HepG2 (cell line): ENCODE data around the gene SNAP29. TPM values are rescaled to one million over a fixed set of nuclear protein-coding genes. Genes with fewer than 3 reads are reported as not detected.

Experiments
- ATAC-seq: fragments of 200-7000 bp; cut with Tn5 transposase; 3 replicates; pipeline ENCODE4 v1.9.1; 2020; ENCODE audit warnings: mild to moderate bottlenecking, moderate library complexity
- BruUV-seq: library from RNA; stranded (reverse); fragments of 400-500 nt; replicated peaks from 2 replicates; lab custom pipeline; 2021; lab: Mats Ljungman, UMichigan
- CTCF ChIA-PET: fragments of 300-600 bp; formaldehyde crosslinking; extraction: SDS; loops from one replicate; lab custom pipeline; 2021; ENCODE audit warnings: low total read pairs, inconsistent platforms, low intra/inter-chr PET ratio; lab: Yijun Ruan, JAX
- POLR2A ChIA-PET: fragments of 350-600 bp; sonication (Branson Sonifier 250); formaldehyde crosslinking; loops from one replicate; lab custom pipeline; 2020; ENCODE audit warnings: antibody characterized with exemption, inconsistent platforms; lab: Yijun Ruan, JAX
- DNase-seq: peaks from one replicate; pipeline ENCODE4 v3.0.0-alpha.2; 2015; ENCODE audit warnings: low spot score
- FAIRE-seq: peaks from 3 replicates; lab custom pipeline; 2011; peaks lifted over from hg19 to GRCh38; lab: Jason Lieb, UNC
- H2AFZ ChIP-seq: one replicate; pipeline ENCODE4 v1.6.1; 2011; ENCODE audit warnings: low read length, inconsistent platforms
- H3K27ac ChIP-seq: fragments of 300-600 bp; 3 replicates; pipeline ENCODE4 v1.8.0; 2011; ENCODE audit warnings: mixed run types, mild to moderate bottlenecking, mixed read lengths, low read length, inconsistent platforms; ENCODE audit not compliant: insufficient read depth; ENCODE audit errors: extremely low read length
- H3K27me3 ChIP-seq, 2 experiments: fragments of 200-600 bp in 1 of 2; 2 replicates in 1 of 2; 3 replicates in 1 of 2; pipeline versions ENCODE4 v1.6.0 to v1.8.0; 2011; ENCODE audit warnings: low read length in 2 of 2, mild to moderate bottlenecking in 2 of 2, moderate library complexity in 2 of 2, inconsistent platforms in 1 of 2; ENCODE audit not compliant: insufficient read depth in 2 of 2, control insufficient read depth in 1 of 2
- H3K36me3 ChIP-seq, 2 experiments: fragments of 200-600 bp in 1 of 2; replicated peaks in 1 of 2; 2 replicates in 1 of 2; 3 replicates in 1 of 2; pipeline versions ENCODE4 v1.5.1 to v1.8.0; 2011; ENCODE audit warnings: low read length in 2 of 2, inconsistent platforms in 1 of 2; ENCODE audit not compliant: insufficient read depth in 2 of 2, control insufficient read depth in 1 of 2
- H3K4me1 ChIP-seq: 2 replicates; pipeline ENCODE4 v1.5.1; 2012; ENCODE audit warnings: low read length, inconsistent platforms; ENCODE audit not compliant: insufficient read depth
- H3K4me2 ChIP-seq: 2 replicates; pipeline ENCODE4 v1.6.0; 2011; ENCODE audit warnings: low read depth, low read length, inconsistent platforms
- H3K4me3 ChIP-seq, 3 experiments: fragments of 200-600 bp in 1 of 3; sonication (generic), shearing (Covaris generic) in 1 of 3; replicated peaks in 1 of 3; 2 replicates each; pipeline ENCODE4 v1.5.1; 2011 to 2016; ENCODE audit warnings: low read length in 3 of 3, inconsistent platforms in 2 of 3, low read depth in 2 of 3, mild to moderate bottlenecking in 2 of 3, control low read depth in 1 of 3, mixed read lengths in 1 of 3; ENCODE audit not compliant: insufficient read depth in 1 of 3
- H3K79me2 ChIP-seq: one replicate; pipeline ENCODE4 v1.6.1; 2011; ENCODE audit warnings: low read length, inconsistent platforms; ENCODE audit not compliant: insufficient read depth
- H3K9ac ChIP-seq: 2 replicates; pipeline ENCODE4 v1.6.0; 2011; ENCODE audit warnings: mild to moderate bottlenecking, low read depth, low read length, inconsistent platforms; ENCODE audit not compliant: insufficient read depth
- H3K9me3 ChIP-seq: 2 replicates; pipeline ENCODE4 v1.5.1; 2012; ENCODE audit warnings: mild to moderate bottlenecking, low read length
- H4K20me1 ChIP-seq: 2 replicates; pipeline ENCODE4 v1.6.0; 2011; ENCODE audit warnings: inconsistent platforms, mild to moderate bottlenecking, low read length, moderate library complexity; ENCODE audit not compliant: insufficient read depth
- BRD4 ChIP-seq: sonication (generic); formaldehyde crosslinking; IDR thresholded peaks from 2 replicates; pipeline ENCODE4 v1.4.0; 2020; ENCODE audit warnings: missing genetic modification reagents
- DBP ChIP-seq: sonication (generic); formaldehyde crosslinking; IDR thresholded peaks from 2 replicates; pipeline ENCODE4 v1.4.0; 2020; ENCODE audit warnings: missing genetic modification reagents; ENCODE audit errors: not compliant biosample characterization
- GTF3A ChIP-seq: sonication (generic); formaldehyde crosslinking; conservative IDR thresholded peaks from 2 replicates; pipeline ENCODE4 v1.4.0; 2020; ENCODE audit warnings: mild to moderate bottlenecking, missing genetic modification reagents
- HNRNPUL1 ChIP-seq: fragments of 200-400 bp; formaldehyde crosslinking; IDR thresholded peaks from 2 replicates; pipeline ENCODE4 v1.6.1; 2017; ENCODE audit warnings: low read depth, mild to moderate bottlenecking, low read length, moderate library complexity
- PCBP2 ChIP-seq: fragments of 200-400 bp; formaldehyde crosslinking; optimal IDR thresholded peaks from 2 replicates; pipeline ENCODE3; 2018; ENCODE audit warnings: low read length, low read depth; ENCODE audit not compliant: poor library complexity, severe bottlenecking
- PHF20 ChIP-seq: sonication (generic); formaldehyde crosslinking; IDR thresholded peaks from 2 replicates; pipeline ENCODE4 v1.5.0; 2020; ENCODE audit warnings: mild to moderate bottlenecking, missing genetic modification reagents
- ZBTB39 ChIP-seq: sonication (generic); formaldehyde crosslinking; IDR thresholded peaks from 2 replicates; pipeline ENCODE4 v1.5.0; 2020; ENCODE audit warnings: missing genetic modification reagents
- ZFAT ChIP-seq: sonication (generic); formaldehyde crosslinking; conservative IDR thresholded peaks from 2 replicates; pipeline ENCODE4 v1.8.1; 2023; ENCODE audit warnings: missing genetic modification reagents, inconsistent platforms
- ZFY ChIP-seq: sonication (generic); formaldehyde crosslinking; IDR thresholded peaks from 2 replicates; pipeline ENCODE4 v1.4.0; 2020; ENCODE audit warnings: missing genetic modification reagents
- ZMYM4 ChIP-seq: sonication (generic); formaldehyde crosslinking; IDR thresholded peaks from 2 replicates; pipeline ENCODE4 v1.8.1; 2023; ENCODE audit warnings: mild to moderate bottlenecking, missing genetic modification reagents
- ZNF569 ChIP-seq: sonication (generic); formaldehyde crosslinking; IDR thresholded peaks from 2 replicates; pipeline ENCODE4 v1.5.0; 2020; ENCODE audit warnings: mild to moderate bottlenecking, missing genetic modification reagents, moderate library complexity, borderline replicate concordance
- ZSCAN29 ChIP-seq: sonication (generic); formaldehyde crosslinking; conservative IDR thresholded peaks from 2 replicates; pipeline ENCODE4 v1.4.0; 2020; ENCODE audit warnings: mild to moderate bottlenecking, missing genetic modification reagents
- WGBS: methylation state at CpG from one replicate; pipeline ENCODE4 v1.1.6; 2017; ENCODE audit warnings: low lambda C conversion rate; 5-methylcytosine and 5-hydroxymethylcytosine counted together
- in situ Hi-C: cut with HindIII; loops from 2 replicates; pipeline ENCODE4 v1.10.0; 2017; ENCODE audit warnings: low pct_unique_long_range_greater_than_20kb; ENCODE audit not compliant: extremely low pct_ligation_motif_present
- intact Hi-C: fragments of 100-400 bp; cut with micrococcal nuclease; formaldehyde crosslinking; loops from one replicate; pipeline ENCODE4 v1.10.0; 2022; ENCODE audit not compliant: unreplicated experiment
- polyA plus RNA-seq, 8 experiments: library from polyadenylated mRNA; depleted of rRNA in 3 of 8; stranded (reverse) in 7 of 8; unstranded in 1 of 8; fragments of >200 nt; fragmentation: Illumina TruSeq in 4 of 8; extraction: Trizol in 4 of 8; gene quantifications; 2 replicates each; pipeline versions ENCODE4 v1.2.1 to v1.2.3, GENCODE V29; 2011 to 2016; ENCODE audit warnings: low read depth in 4 of 8, missing spikeins in 1 of 8, mixed read lengths in 1 of 8; ENCODE audit not compliant: insufficient read depth in 1 of 8
- total RNA-seq, 5 experiments: library from RNA; depleted of rRNA; stranded (reverse); fragments of >200 nt; fragmentation: Illumina TruSeq; extraction: Trizol; gene quantifications; 2 replicates each; pipeline ENCODE4 v1.2.3, GENCODE V29; 2016; ENCODE audit warnings: low read depth in 1 of 5
- TF ChIP-seq, protein P1 (sequence below): sonication (generic); formaldehyde crosslinking; IDR thresholded peaks from 2 replicates; pipeline ENCODE4 v1.4.0; 2020; ENCODE audit warnings: missing genetic modification reagents

SNAP29 gene
- total and polyA plus RNA-seq, 2 of the 13 experiments (the other 11 are each of a cell fraction or from before 2014, with no cell fraction given), result 12.3 to 30.7 TPM

- TF ChIP-seq, protein P1, sequence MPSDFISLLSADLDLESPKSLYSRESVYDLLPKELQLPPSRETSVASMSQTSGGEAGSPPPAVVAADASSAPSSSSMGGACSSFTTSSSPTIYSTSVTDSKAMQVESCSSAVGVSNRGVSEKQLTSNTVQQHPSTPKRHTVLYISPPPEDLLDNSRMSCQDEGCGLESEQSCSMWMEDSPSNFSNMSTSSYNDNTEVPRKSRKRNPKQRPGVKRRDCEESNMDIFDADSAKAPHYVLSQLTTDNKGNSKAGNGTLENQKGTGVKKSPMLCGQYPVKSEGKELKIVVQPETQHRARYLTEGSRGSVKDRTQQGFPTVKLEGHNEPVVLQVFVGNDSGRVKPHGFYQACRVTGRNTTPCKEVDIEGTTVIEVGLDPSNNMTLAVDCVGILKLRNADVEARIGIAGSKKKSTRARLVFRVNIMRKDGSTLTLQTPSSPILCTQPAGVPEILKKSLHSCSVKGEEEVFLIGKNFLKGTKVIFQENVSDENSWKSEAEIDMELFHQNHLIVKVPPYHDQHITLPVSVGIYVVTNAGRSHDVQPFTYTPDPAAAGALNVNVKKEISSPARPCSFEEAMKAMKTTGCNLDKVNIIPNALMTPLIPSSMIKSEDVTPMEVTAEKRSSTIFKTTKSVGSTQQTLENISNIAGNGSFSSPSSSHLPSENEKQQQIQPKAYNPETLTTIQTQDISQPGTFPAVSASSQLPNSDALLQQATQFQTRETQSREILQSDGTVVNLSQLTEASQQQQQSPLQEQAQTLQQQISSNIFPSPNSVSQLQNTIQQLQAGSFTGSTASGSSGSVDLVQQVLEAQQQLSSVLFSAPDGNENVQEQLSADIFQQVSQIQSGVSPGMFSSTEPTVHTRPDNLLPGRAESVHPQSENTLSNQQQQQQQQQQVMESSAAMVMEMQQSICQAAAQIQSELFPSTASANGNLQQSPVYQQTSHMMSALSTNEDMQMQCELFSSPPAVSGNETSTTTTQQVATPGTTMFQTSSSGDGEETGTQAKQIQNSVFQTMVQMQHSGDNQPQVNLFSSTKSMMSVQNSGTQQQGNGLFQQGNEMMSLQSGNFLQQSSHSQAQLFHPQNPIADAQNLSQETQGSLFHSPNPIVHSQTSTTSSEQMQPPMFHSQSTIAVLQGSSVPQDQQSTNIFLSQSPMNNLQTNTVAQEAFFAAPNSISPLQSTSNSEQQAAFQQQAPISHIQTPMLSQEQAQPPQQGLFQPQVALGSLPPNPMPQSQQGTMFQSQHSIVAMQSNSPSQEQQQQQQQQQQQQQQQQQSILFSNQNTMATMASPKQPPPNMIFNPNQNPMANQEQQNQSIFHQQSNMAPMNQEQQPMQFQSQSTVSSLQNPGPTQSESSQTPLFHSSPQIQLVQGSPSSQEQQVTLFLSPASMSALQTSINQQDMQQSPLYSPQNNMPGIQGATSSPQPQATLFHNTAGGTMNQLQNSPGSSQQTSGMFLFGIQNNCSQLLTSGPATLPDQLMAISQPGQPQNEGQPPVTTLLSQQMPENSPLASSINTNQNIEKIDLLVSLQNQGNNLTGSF (CRISPR knock-in tag), result no peak
- TF ChIP-seq DBP (CRISPR knock-in tag) (no peak), ZBTB39 (CRISPR knock-in tag) (no peak)
Measured at GRCh38 chr22:20862540-20862939, 3.7 kb downstream of the SNAP29 start (continued).

- H2AFZ ChIP-seq, result no peak overlapping the region
- no peak overlapping the region for H3K4me2 ChIP-seq
- ATAC-seq (no peak), FAIRE-seq (no peak), DNase-seq (no peak)
- no peaks in the 10 kb centered on the region for H4K20me1 ChIP-seq
- intact Hi-C loops, result no loop called here
- no peak overlapping the region for H3K27ac ChIP-seq
- no peak overlapping the region for H3K9ac ChIP-seq
- no peak overlapping the region for H3K4me3 ChIP-seq
- in situ Hi-C loops, result no loop called here
- H3K79me2 ChIP-seq, result peaks cover 8% of the 10 kb centered on the region
- POLR2A ChIA-PET, result interaction anchor here (1.7 kb wide), 1 partner anchor 23 kb away, joined by 3 read pairs; no protein-coding TSS in a partner anchor
- H3K4me1 ChIP-seq, result peaks cover 52% of the 10 kb centered on the region
- BruUV-seq, result no TSS peak
- CTCF ChIA-PET, result no interaction called here
- H3K27me3 ChIP-seq, result no peaks in the 10 kb centered on the region; a peak in 1 of 5 replicates
- no peaks in the 10 kb centered on the region for H3K9me3 ChIP-seq
- H3K36me3 ChIP-seq, result peaks cover 1 to 5% of the 10 kb centered on the region in 2 experiments; a peak in 2 of 5 replicates
- WGBS, result 98% methylated on average over 4 of the region's 4 CpGs
- TF ChIP-seq ZFY, result no peak
- TF ChIP-seq ZBTB39 (CRISPR knock-in tag), result no peak
- TF ChIP-seq PHF20, result no peak
- TF ChIP-seq PCBP2, result no peak
- no peak for TF ChIP-seq ZSCAN29 (CRISPR knock-in tag)
- TF ChIP-seq HNRNPUL1, result no peak
- TF ChIP-seq BRD4 (CRISPR knock-in tag), result no peak
- no peak for TF ChIP-seq ZNF569 (CRISPR knock-in tag)
- no peak for TF ChIP-seq GTF3A (CRISPR knock-in tag)
- no peak for TF ChIP-seq ZFAT
- TF ChIP-seq ZMYM4, result no peak
Measured at GRCh38 chr22:20863366-20863765, 4.6 kb downstream of the SNAP29 start.
